HG03175 (cell line): Measurements from ENCODE around the gene RHBG.

Experiments used
- ATAC-seq: cut with Tn5 transposase; IDR thresholded peaks from one replicate; pipeline ENCODE4 v1.9.1; 2021; ENCODE audit warnings: mild to moderate bottlenecking, moderate library complexity; ENCODE audit not compliant: unreplicated experiment

RHBG gene

DNA sequence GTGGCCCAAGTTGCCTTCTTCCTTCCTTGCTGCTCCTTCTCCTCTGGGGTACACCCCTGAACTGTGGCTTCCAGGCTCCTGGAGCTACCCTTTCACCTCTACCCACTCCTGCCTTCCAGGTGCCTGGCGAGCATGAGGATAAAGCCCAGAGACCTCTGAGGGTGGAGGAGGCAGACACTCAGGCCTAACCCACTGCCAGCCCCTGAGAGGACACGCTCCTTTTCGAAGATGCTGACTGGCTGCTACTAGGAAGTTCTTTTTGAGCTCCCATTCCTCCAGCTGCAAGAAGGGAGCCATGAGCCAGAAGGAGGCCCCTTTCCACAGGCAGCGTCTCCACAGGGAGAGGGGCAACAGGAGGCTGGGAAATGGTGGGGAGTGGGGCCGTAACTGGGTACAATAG is 15.6 kb downstream of the RHBG start:
- no peak for ATAC-seq

DNA sequence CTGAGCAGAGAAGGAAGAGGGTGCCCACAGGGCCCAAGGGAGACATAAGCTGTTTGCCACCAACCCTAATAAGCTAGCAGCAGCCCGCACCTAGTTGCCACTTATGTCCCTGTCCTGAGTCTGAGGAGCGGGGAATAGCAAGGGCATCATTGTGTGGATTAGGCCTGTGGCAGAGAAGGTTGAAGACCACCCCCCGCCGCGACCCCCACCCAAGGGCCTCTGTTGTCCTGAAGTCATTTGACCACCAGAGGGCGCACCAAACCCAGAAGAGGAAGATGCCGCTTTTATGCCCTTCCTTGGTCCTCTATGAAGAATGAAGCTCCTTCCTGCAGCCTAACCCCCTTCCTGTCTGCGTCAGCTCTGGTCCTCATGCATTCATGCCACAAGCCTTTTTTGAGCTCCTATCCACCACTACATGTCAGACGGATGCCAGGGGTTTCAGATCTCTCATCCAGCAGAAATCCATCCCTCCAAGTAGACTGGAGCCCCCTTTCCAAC is 16.6 kb downstream of the RHBG start:
- no peak for ATAC-seq

DNA sequence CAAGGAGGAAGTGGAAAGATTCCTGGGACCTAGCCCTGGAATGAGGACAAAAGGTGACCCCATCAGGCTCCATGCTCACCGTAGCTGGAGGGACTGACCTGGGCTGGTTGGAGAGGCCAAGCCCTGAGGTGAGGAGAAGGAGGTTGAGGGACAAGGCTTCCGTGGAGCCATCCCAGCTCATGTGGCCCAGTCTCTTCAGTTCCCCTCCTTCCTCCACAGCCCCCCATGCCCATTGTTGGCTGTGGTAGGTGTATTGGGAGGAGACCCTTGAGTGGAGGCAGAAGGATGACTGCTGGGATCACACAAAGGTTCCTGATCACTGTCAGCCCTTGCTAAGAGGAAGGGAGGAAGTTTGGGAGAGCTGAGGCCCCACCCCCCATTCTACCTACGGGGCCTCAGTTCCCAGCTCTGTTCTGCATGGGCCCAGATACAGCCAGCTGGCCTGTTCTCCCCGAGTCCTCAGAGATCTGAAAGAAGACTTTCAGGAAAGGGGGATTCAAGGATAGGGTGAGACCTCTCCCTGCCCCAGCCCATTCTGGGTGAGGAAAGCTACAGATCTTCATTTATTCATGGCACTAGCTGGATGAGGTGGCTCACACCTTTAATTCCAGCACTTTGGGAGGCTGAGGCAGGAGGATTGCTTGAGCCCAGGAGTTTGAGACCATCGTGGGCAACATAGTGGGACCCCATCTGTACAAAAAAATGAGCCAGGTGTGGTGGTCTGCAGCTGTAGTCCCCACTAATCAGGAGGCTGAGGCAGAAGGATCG is 17.3 kb downstream of the RHBG start:
- no peak for ATAC-seq

DNA sequence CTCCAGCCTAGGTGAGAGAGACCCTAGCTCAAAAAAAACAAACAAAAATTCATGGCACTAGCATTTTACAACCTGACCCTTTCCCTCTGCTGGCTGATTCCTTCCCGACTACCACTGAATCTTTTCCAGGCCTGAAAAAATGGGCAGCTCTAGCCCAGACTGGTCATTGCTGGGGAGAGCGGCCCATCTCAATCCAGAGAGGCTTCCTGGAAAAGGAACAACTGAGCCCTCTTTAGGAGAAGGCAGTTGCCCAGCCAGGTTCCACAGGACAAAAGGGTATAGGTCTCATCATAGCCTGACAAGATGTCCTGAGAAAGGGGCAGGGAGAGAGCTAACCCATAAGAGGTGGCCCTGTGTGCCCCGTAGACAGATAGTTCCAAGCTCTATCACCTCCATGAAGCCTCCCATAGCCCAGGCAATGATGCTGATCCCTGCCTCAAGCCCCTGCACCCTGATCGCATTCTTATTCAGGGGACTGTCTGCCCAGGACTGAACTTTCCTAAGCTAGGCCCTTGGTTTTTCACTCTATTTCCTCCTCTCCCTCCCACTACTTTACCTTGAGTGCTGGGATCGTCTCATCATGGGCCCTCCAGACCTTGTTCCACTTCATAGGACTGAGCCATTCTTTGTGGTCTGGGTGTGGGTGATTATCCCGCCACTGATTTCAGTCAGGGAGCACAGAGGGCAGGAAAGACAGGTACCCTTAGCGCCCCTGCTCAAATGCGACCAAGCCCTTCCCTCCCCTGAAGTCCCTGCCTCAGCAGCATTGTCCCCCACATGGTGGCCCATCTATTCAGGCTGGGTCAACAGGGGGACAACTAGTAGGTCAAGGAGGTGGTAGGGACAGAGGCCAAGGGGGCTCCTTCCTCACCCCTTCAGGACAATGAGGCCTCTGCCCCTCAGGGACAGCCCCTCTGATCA is 18.2 kb downstream of the RHBG start:
- no peak for ATAC-seq

DNA sequence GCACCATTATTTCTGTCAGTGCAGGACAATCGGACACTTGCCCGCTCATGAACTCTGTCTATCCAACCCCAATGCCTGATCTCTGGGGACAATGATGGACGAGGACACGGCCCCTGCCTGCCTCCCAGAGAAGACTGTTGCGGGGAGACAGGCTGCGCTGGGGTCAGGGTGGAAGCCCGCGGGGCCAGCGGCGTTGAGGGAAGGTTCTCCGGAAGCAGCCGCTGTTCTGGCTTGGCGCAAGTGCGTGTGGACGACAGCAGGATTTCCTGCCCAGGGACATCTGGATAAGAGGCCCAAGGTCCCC is 18.8 kb downstream of the RHBG start:
- ATAC-seq, result no peak

DNA sequence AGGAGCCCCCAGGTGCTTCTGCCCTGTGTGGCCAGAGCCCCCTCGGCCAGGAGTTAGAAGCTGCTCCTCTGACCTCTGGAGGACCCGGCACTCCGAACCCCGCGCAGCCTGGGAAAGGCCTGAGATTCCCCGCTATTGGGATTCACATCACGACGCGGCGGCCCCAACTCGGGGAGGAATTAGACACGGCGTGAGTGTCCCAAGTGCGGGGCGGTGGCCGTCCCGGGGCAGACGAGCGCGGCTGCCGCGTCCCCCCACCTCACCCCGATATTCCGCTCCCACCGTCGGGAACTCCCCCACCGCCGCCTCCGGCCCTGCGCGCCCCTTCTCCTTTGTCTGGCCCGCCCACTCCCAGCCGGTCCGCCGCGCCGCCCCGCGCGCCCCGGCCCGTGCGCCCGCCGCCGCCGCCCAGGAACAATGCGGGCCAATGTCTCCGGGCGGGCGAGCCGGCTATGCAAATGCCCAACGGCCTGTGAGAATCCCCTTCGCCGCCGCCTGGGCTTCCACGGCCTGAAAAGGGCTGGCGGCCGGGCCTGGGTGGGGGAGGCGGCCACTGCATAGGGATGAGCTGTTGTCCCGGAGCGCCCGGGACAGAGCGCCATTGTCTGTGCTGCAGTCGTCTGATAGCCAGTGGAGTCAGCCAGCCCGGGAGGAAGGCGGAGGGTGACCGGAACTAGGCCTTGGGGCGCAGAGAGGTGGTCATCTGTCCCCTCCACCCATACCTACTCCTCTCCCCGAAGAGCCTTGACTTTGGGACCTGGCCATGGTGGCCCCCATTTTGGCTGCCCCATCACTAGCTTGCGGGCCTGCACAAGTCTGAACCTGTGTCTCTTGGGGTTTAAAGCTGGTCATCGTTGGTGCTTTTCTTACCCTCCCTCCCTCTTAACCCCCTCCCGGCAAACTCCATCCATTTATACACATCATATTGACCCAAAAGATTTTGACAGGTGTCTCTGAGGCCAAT is 19.4 kb downstream of the RHBG start:
- ATAC-seq, result no peak

DNA sequence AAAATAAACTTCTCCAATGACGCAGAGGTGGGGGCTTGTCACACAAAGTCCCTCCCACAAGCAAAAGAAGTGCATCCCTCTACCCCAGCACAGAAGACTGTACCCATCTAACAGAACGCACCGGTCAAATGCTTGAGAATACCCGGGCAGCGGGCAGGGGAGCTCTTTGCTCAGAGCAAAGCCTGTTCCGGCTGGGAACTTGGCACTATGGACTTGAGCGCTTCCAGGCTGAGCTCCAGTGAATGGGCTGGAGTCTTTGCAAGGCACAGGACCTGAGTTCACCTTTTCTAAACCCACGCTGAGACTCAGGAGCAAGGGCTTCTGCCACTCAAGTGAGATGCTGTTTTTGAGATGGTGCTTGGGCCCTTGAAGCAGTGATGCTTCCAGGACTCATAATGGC is 20.3 kb downstream of the RHBG start:
- ATAC-seq, result no peak

DNA sequence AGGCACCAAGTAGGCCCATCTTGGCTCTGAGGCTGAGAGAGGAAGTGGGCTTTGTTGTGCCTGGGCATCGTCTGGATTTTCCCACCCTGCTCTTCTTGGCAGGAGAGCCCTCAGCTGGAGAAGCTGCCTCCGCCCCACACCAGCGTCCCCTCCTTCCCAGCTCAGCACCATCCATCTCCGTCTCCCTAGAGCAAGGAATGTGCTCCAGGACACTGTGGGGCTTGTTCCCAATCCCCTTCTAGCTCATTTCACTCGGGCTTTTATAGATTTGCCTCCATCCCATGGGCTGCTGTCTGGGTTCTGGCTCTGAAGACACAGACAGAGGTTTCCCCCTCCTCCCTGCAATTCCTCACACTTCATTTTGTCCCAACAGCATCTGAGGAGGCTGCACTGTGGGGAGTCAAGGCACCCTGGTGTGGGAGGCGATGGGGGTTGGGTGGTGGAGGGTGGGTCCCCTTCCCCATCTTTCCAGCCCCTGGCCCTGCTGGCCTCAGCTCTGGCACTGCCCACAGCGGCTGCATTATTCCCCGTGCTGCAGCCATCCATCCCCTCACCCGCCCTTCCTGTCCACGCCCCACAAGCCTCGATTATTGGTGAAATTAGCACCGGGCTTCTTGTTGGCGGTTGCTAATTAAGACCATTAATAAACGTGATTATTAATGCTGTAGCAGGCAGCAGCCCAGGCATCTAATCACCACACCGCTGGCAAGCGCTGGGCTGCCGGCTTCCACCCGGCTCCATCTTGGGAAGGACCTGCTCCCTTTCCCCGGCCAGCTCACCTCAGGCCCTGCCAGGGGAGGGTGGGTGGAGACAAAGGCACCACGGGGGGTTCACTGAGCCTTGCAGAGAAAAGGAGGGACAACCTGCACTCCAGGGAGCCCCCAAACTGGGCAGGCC is 21.7 kb downstream of the RHBG start:
- no peak for ATAC-seq

DNA sequence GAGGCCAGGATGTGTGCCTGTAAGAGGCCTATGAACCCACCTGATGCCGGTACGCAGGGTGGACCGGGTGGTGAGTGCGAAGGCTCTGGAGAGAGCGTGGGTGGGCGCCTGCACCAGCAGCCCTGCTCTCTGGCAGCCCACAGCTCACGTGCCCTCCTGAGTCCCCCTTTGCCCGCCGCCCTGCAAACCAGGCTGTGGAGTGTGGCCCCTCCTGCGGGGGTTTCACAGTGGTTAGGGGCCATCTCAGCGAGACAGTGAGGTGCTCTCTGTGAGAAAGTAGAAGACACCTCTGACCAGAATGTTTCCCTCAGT is 22.3 kb downstream of the RHBG start:
- ATAC-seq, result no peak

DNA sequence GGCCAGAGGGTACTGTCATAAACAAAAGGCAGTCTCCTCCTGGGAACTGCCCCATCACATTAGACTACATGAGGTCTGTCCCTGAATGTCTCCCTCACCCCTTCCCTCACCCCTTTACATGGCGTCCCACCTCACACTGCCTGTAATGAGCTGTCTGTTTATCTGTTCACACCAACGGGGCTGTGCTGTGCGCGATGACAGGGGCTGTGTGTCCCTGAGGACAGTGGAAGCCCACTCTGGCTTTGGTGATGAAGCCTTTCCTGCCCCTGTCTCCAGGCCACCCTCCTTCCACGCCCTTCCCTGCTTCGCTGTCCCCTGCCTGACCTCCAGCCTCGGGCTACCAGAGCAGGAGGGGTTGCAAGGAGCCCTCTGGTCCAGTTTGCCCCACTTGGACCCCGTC is 22.7 kb downstream of the RHBG start:
- ATAC-seq, result no peak

DNA sequence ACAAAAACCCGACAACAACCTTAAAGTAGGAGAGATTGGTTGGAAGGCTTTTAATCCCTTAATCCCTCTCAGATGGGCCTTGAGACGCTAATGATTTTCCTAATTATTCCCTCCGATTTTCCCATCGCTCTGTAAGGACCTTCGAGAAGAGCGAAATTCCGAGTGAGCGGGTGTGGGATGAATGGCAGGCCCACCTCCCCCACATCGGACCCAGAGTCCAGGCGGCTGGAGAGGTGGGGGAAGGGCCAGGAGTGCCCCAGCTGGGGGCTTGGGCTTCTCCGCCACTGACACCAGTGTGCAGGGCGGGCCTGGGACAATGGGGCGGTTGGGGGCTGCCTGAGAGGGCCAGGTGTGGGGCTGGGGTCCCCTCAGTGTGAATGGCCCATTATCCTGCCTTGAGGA is 23.4 kb downstream of the RHBG start:
- ATAC-seq, result no peak

DNA sequence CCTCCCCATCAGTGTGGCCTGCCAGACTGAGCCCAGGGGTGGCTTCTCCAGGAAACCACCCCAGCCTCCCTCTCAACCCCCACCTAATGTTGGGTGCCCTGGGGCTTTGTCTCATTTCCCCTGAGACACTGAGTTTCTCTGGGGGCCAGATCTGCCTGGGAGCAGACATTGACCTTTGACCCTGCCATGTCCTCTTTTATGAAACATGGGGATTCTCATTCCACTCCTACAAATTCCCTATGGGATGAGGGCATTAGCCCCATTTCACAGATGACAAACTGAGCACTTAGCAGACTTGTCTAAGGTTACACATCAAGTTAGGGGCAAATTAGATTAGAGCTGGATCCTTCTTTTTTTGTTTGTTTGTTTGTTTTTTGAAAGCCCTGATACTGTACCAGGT is 24.1 kb downstream of the RHBG start:
- ATAC-seq, result no peak

DNA sequence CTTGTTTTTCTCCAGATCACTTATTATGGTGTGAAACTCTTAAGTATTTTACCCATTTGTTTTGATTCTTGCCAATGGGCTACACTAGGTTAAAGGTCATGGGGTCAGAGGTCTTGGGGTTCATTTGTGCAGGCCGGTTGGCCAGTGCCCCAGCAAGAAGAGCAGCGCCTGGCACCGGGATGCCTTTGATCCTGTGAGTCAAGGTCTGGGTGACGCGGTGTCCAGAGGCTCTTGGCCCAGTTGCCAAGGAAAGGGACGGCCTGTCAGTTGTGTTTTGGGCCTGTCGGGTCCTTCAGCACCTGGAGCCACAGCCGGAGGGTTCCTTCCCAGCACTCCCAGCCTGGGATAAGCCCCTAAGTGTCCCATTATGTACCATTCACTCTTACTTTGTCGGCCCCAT is 25.1 kb downstream of the RHBG start:
- no peak for ATAC-seq

DNA sequence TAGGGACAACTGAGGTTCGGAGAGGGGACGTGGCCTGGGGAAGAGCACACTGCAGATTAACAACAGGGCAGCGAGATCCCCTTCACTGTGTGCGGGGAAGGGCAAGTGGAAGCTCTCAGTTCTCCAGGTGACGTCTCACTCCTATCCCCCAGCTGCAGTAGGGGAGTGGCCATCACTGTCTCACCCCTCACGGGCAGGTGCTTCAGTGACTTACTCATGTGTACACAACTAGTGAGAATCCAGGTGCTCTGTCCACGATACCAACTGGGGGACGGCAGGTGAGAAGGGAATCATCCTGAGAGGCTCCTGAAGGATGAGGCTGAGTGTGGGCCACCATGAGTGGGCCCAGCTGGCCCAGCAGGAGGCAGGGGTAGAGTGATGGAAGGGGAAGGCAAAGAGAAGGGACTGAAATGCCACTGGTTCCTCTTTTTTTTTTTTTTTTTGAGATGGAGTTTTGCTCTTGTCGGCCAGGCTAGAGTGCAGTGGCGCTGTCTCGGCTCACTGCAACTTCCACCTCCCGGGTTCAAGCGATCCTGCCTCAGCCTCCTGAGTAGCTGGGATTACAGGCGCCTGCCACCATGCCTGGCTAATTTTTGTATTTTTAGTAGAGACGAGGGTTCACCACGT is 25.9 kb downstream of the RHBG start:
- ATAC-seq, result no peak

DNA sequence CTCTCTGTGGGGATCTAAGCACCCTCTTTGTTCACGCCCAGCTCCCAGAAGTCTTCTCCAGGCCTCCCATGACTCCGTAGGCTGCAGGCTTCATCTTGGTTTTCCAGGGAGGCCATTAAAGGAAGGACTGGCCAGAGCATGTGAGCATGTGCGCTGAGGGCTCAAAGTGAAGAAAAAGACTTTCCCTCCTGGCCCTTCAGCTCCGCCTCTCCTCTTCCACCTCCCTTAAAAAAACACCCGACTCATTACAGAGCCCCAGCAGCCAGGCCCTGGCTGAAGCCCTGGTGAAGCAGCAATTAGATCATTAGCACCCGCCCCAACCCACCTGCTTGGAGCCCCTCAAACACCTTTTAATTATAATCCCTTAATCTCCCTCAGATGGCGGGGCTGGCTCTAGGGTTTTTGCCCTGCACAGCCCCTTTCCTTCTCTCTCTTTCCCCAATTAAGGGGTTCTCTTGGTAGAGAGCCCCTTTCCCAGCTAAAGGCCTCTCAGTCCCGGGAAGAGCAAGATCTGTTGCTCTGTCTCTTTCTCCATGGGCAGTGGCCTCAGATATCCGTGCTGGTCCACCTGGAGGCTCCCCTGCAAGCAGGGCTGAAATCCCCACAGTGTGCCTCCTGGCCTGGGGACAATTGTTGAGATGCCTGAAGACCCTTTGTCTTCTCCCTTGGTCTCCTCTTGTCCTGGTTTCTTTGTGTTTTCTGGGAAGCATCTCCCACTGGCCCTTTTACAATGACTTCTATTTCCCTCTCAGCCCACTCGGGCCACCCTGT is 30.5 kb downstream of the RHBG start:
- ATAC-seq, result no peak

DNA sequence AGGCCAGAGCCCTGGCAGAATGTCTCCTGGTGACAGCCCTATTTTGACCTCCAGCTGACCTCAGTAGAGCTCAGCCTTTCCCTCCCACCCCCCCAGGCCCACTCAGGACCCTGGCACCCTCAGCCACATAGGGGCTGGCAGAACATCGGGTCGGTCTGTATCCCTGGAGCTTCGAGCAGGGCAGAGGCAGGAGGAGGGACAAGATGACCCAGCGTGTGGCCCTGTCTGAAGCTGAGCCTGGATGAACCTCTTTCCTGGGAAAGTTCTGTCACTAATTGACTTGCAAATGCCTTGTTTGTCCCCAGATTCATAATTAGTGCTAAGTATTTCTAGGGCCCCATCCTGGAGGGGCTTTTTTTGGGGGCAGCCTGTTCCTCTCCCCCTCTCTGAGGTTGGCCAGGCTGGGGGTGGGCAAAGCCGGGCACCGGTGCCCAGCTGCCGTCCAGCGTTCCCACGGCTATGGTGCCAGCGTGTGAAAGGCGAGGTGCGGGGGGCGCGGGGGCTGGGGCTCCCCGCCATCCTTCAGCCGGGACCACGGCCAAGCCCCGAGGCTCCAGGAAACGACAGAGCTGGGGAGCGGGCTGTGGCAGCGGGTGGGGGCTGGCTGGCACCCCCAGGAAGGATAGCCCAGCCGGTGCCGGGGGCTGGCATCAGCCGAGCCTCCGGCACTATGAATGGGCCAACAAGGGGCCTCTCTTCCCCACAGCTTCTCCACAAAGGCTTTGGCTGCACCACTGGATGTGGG is 31.4 kb downstream of the RHBG start:
- ATAC-seq, result no peak

DNA sequence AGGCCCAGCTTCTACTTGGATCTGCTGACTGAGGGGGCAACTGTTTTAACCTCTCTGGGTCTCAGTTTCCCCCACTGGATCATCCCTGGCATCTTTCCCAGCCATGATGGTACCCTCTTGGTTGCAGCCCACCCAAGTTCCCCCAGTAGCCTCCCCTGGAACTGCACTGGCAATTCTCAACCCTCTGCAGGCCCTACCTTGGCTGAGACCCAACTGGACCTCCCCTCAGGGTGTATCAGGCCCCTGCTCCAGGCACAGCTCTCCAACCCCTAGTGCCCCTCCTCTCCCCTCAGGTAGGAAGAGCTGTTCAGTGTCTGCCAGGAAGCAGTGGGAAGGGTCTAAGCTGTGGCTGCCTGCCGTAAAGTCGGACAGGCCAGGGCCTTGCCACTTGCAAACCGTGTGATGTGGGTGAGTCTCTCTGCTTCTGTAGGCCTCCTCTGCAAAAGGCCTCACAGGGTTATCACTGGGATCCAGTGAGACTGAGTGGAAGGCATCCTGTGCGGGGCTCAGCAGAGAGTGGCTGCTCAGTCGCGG is 32.1 kb downstream of the RHBG start:
- no peak for ATAC-seq

DNA sequence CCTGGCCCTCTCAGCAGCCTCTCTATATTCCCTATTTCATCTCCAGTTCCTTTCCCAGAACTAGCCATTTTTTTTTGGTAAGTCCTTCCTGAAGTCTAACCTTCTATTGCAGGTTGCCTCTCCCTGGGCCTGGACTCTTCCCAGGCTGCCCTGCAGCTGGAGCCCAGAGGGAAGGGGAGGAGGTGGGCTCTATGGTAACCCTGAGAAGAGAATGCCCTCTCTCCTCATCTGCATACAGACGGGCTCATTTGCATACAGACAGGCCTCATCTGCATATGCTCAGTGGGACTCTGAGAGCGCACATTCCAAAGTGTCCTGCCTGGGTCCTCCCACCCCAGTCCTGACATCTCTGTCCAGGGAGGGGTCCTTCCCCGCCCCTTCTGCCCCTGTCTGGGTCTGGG is 32.7 kb downstream of the RHBG start:
- no peak for ATAC-seq
